HG02885 (cell line): ENCODE results near the gene FBXO9.
A peak's percentile ranks its signal among the peaks of the same experiment; 100 is the strongest.

ENCODE experiments used
- ATAC-seq: cut with Tn5 transposase; IDR thresholded peaks from one replicate; pipeline ENCODE4 v1.9.1; 2021; ENCODE audit warnings: mild to moderate bottlenecking; ENCODE audit not compliant: unreplicated experiment, poor library complexity

Gene FBXO9

DNA sequence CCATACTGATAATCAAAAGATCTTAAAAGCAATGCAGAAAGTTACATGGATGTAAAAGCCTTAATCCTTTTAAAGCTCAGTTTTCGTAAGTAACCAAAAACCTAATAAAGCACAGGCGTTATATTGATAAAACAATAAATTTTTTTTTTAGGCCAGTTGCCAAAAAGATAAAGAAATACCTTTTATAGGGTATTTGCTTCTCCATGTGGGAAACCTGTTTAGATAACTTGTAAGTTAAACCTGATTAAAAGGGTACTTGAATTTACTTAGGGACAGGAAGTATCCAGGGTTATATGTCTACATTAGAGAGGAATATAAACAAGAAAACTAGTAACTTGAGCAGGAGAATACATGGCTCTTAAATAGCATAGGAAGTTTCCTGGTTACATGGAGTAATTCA is 21.1 kb downstream of the FBXO9 start:
- no peak for ATAC-seq

GRCh38 chr6:53089948-53090347 is 24.7 kb downstream of the FBXO9 start:
- no peak for ATAC-seq

- no peak for ATAC-seq
Observed at GRCh38 chr6:53090576-53090975, 25.4 kb downstream of the FBXO9 start.

- ATAC-seq, result peak; percentile 81
Observed at GRCh38 chr6:53095270-53095669, 30.1 kb downstream of the FBXO9 start.

- ATAC-seq, result peak; percentile 15
Observed at GRCh38 chr6:53095716-53096115, 30.5 kb downstream of the FBXO9 start.

- no peak for ATAC-seq
Observed at GRCh38 chr6:53100561-53100960, 35.4 kb downstream of the FBXO9 start.

- no peak for ATAC-seq
Observed at GRCh38 chr6:53101006-53101405, 35.8 kb downstream of the FBXO9 start.

- no peak for ATAC-seq
Observed at GRCh38 chr6:53103993-53104675, 38.9 kb downstream of the FBXO9 start.

DNA sequence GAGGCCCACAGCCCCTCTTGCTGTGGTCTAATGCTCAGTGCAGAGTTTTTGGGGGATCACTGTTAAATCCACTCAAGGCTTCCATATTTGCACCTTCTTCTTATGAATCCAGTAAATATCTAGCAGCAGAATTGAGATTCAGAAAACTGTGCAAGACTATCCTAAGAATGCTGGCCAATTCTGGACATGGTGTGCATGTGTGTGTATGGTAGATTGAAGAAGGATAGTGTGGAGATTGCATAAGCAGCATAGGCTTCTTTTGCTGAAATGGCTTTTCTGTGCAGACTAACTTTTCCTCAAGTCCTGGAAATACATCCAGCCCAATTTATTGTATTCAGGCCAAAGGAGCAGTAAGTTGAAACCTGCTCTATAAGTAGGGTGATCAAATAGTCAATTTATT is 39.7 kb downstream of the FBXO9 start:
- ATAC-seq, result no peak

- ATAC-seq, result no peak
Observed at GRCh38 chr6:53107091-53107490, 41.9 kb downstream of the FBXO9 start.

GRCh38 chr6:53109612-53110011 is 44.4 kb downstream of the FBXO9 start:
- peak; percentile 86 for ATAC-seq

- ATAC-seq, result no peak
Observed at GRCh38 chr6:53111865-53112264, 46.7 kb downstream of the FBXO9 start.

DNA sequence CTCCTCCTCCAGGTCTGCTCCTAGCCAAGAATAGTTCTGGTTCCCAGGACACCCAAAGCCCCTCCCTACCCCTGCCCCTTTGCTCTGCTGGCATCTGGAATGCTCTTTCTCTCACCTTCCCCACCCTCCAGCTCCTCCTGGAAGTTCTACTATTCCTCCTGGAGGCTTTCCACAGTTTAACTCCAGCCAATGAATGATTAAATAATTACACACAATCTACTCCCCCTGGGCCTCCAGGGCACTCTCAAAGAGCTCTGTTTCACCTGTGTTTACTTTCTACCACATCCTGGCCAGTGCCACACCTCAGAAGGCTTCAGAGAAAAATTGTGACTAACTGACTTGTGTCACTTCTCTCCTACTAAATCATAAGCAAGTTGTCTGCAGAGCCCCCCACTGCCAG is 47.2 kb downstream of the FBXO9 start:
- ATAC-seq, result no peak

- no peak for ATAC-seq
Observed at GRCh38 chr6:53112871-53113270, 47.7 kb downstream of the FBXO9 start.

DNA sequence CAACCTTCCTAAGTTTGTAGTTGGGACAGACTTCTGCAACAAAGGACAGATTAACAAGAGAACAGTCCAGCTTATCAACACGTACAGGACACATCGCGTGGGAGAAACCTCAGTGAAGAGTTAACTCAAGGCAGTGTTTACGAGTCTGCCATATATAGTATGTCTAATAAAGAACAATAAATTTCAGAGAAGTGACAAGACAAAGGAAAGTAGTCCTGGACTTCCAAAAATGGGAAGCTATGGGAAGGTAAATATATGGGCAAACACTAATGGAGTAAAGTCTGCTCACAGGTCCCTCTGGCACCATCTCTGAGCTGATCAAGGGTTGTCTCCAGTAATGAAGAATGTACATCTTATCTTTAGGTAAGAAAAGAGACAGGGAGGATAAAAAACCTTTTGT is 48.5 kb downstream of the FBXO9 start:
- ATAC-seq, result no peak

- ATAC-seq, result no peak
Observed at GRCh38 chr6:53115113-53115512, 49.9 kb downstream of the FBXO9 start.

DNA sequence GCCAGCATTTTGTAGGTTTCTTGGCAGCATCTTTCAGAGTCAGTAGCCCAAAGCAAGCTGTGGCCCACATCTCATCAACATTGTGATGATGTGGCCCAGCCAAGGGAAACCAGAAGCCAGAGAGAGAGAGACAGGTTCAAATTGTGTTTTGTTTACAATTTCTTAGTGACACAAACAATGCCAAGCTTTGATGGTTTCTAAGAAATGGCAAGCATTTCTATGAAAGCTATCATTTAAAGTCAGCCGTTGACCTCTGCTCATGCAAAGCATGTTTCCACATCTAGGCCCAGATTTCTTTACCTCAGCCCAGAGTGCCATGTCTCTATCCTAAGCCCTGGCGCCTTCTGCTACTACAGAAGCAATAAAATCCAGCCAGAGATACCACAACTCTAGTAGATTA is 50.5 kb downstream of the FBXO9 start:
- ATAC-seq, result no peak

- no peak for ATAC-seq
Observed at GRCh38 chr6:53119349-53119748, 54.1 kb downstream of the FBXO9 start.

- no peak for ATAC-seq
Observed at GRCh38 chr6:53119772-53120409, 54.7 kb downstream of the FBXO9 start.

GRCh38 chr6:53124131-53124800 is 59.1 kb downstream of the FBXO9 start:
- no peak for ATAC-seq

- ATAC-seq, result no peak
Observed at GRCh38 chr6:53125276-53125675, 60.1 kb downstream of the FBXO9 start.

DNA sequence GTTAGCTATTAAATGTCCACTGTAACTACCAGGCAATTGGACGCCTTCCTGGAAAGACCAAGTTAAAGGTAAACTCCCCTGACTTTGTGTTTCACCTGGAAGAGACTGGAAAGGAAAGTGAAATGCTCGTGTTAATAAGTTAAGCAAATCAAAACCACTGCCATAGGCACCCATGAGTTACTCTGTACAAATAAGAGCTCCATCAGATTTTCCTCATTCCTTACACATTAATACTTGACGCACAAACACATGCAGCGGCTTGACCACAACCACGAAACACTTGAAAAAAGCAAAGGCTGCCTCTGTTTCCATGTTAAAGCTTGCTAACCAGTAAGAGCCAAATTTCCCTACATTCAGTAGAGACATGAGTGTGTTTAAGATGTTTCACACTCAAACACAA is 63.6 kb downstream of the FBXO9 start:
- no peak for ATAC-seq
